Caco-2 (cell line): ENCODE results near the gene ARHGEF28. TPM values are rescaled to one million over a fixed set of nuclear protein-coding genes. Genes with fewer than 3 reads are reported as not detected.

Experiments
- BruUV-seq: library from RNA; stranded (reverse); fragments of 400-500 nt; replicated peaks from 2 replicates; lab custom pipeline; 2021; lab: Mats Ljungman, UMichigan
- CTCF ChIA-PET: fragments of 300-600 bp; sonication (Branson Sonifier 250); formaldehyde crosslinking; loops from one replicate; lab custom pipeline; 2022; ENCODE audit warnings: antibody characterized with exemption; lab: Charles Lee
- POLR2A ChIA-PET: fragments of 300-600 bp; sonication (Branson Sonifier 250); formaldehyde crosslinking; loops from one replicate; lab custom pipeline; 2022; ENCODE audit warnings: antibody characterized with exemption; lab: Charles Lee
- DNase-seq, 2 experiments: peaks; one replicate each; pipeline versions ENCODE4 v3.0.0 to v3.0.0-alpha.2; 2020 to 2022
- H3K27me3 ChIP-seq: replicated peaks from 2 replicates; pipeline ENCODE4 v1.6.0; 2011; ENCODE audit warnings: low read length; ENCODE audit not compliant: control insufficient read depth, insufficient read depth
- H3K36me3 ChIP-seq: 2 replicates; pipeline ENCODE4 v1.5.1; 2011; ENCODE audit warnings: low read length; ENCODE audit not compliant: control insufficient read depth, insufficient read depth
- H3K4me1 ChIP-seq: fragments of 250-450 bp; sonication (Bioruptor Pico); 2 replicates; pipeline ENCODE4 v1.5.1; 2020; ENCODE audit warnings: mild to moderate bottlenecking
- H3K4me3 ChIP-seq: 2 replicates; pipeline ENCODE4 v1.5.1; 2011; ENCODE audit warnings: low read depth, mild to moderate bottlenecking, control low read depth, low read length
- H3K9me3 ChIP-seq: fragments of 250-450 bp; sonication (Bioruptor Pico); 2 replicates; pipeline ENCODE4 v1.5.1; 2020; ENCODE audit warnings: mild to moderate bottlenecking, moderate library complexity
- H3K27ac Mint-ChIP-seq: one replicate; pipeline ENCODE4 v1.8.0; 2022; ENCODE audit warnings: mixed read lengths; ENCODE audit not compliant: unreplicated experiment
- H3K27me3 Mint-ChIP-seq: one replicate; pipeline ENCODE4 v1.8.0; 2022; ENCODE audit warnings: mixed read lengths; ENCODE audit not compliant: insufficient read depth, unreplicated experiment
- H3K36me3 Mint-ChIP-seq: one replicate; pipeline ENCODE4 v1.8.0; 2022; ENCODE audit warnings: mild to moderate bottlenecking, mixed read lengths; ENCODE audit not compliant: insufficient read depth, unreplicated experiment
- H3K4me1 Mint-ChIP-seq: one replicate; pipeline ENCODE4 v1.8.0; 2022; ENCODE audit warnings: low read depth, mixed read lengths; ENCODE audit not compliant: unreplicated experiment
- H3K4me3 Mint-ChIP-seq: one replicate; pipeline ENCODE4 v1.8.0; 2022; ENCODE audit warnings: mild to moderate bottlenecking, moderate library complexity, mixed read lengths; ENCODE audit not compliant: unreplicated experiment
- H3K9me3 Mint-ChIP-seq: one replicate; pipeline ENCODE4 v1.8.0; 2022; ENCODE audit warnings: mixed read lengths; ENCODE audit not compliant: unreplicated experiment
- intact Hi-C: fragments of 100-400 bp; cut with micrococcal nuclease; formaldehyde crosslinking; loops from one replicate; pipeline ENCODE4 v1.10.0; 2022; ENCODE audit not compliant: unreplicated experiment
- total RNA-seq: library from RNA; stranded (reverse); gene quantifications from 2 replicates; pipeline ENCODE4 v1.2.3, GENCODE V29; 2022
- TF ChIP-seq, protein P1 (sequence below), 2 experiments: fragments of 200-600 bp in 1 of 2; IDR thresholded peaks; 1 replicate in 1 of 2; 2 replicates in 1 of 2; pipeline versions ENCODE4 v1.5.1 to v1.8.0; 2011 to 2022; ENCODE audit warnings: antibody characterized with exemption in 1 of 2, control low read depth in 1 of 2, inconsistent platforms in 1 of 2, low read depth in 1 of 2, low read length in 1 of 2, mild to moderate bottlenecking in 1 of 2, moderate library complexity in 1 of 2; ENCODE audit not compliant: insufficient read depth in 1 of 2, severe bottlenecking in 1 of 2, unreplicated experiment in 1 of 2

ARHGEF28 gene
- total RNA-seq, 1 experiment from 2014 or later, result 4.6 TPM

DNA sequence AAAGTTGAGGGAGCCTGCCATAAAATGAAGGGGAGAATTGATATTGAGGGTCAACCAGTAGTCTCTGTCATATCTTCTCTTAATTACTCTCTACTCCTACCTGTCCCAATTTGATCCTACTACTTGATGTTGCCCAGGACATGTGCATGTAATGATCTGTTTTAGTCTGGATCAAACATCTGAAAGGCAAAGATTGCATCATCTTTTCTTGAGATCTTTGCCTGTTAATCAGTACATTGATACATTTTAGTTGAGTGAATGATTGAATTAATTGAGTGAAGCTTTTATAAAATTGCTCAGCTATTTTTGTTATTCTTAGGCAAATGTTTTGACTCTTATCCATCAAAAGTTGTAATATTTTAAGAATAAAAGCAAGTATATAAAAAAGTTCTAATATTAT lies 21.7 kb downstream of the ARHGEF28 start:
- DNase-seq, result no peak
- TF ChIP-seq, protein P1, sequence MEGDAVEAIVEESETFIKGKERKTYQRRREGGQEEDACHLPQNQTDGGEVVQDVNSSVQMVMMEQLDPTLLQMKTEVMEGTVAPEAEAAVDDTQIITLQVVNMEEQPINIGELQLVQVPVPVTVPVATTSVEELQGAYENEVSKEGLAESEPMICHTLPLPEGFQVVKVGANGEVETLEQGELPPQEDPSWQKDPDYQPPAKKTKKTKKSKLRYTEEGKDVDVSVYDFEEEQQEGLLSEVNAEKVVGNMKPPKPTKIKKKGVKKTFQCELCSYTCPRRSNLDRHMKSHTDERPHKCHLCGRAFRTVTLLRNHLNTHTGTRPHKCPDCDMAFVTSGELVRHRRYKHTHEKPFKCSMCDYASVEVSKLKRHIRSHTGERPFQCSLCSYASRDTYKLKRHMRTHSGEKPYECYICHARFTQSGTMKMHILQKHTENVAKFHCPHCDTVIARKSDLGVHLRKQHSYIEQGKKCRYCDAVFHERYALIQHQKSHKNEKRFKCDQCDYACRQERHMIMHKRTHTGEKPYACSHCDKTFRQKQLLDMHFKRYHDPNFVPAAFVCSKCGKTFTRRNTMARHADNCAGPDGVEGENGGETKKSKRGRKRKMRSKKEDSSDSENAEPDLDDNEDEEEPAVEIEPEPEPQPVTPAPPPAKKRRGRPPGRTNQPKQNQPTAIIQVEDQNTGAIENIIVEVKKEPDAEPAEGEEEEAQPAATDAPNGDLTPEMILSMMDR (IDR thresholded peaks at IDR 0.05; ENCODE audit: insufficient read depth in 1 of 2, low read depth in 1 of 2, low read length in 1 of 2, severe bottlenecking in 1 of 2, unreplicated experiment in 1 of 2), result no peak
- Histone ChIP-seq H3K27me3 (no peaks in the 10 kb centered on the region), H3K36me3 (no peaks in the 10 kb centered on the region), H3K9me3 (no peaks in the 10 kb centered on the region), H3K4me1 (no peaks in the 10 kb centered on the region), H3K4me3 (no peak overlapping the region)
- ChIA-PET CTCF (no interaction called here), POLR2A (no interaction called here)
- Mint-ChIP-seq H3K9me3 (no peaks in the 10 kb centered on the region), H3K27ac (no peak overlapping the region), H3K27me3 (peaks cover 16% of the 10 kb centered on the region), H3K36me3 (no peaks in the 10 kb centered on the region), H3K4me3 (no peak overlapping the region), H3K4me1 (peaks cover 7% of the 10 kb centered on the region)
- BruUV-seq, result no TSS peak
- intact Hi-C loops, result no loop called here

DNA sequence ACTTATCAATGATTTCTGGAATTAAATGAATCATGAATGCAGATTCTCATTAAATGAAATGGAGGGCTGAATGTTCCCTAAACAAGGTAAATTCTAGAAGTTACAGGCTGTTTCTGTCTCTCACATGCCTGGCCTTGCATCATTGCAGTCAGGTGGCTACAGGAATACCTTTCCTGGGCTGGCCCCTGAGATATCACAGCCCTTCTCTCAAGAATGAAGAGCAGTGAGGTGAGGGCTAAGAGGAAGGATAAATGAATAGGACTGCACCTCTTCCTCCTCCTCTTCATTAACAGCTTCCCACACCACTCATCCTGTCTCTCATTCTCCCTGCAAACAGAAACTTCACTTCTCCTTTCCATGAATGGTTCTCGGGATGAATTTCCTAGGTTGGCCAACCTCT lies 22.5 kb downstream of the ARHGEF28 start:
- ChIA-PET CTCF (no interaction called here), POLR2A (no interaction called here)
- DNase-seq, result no peak
- no peaks in the 10 kb centered on the region for H3K9me3 ChIP-seq
- intact Hi-C loops, result no loop called here
- BruUV-seq, result no TSS peak
- Mint-ChIP-seq H3K4me3 (no peak overlapping the region), H3K27me3 (peaks cover 16% of the 10 kb centered on the region), H3K9me3 (no peaks in the 10 kb centered on the region), H3K4me1 (peaks cover 7% of the 10 kb centered on the region), H3K36me3 (no peaks in the 10 kb centered on the region), H3K27ac (no peak overlapping the region)
- no peak overlapping the region for H3K4me3 ChIP-seq
- TF ChIP-seq, protein P1 (IDR thresholded peaks at IDR 0.05; ENCODE audit: insufficient read depth in 1 of 2, low read depth in 1 of 2, low read length in 1 of 2, severe bottlenecking in 1 of 2, unreplicated experiment in 1 of 2), result no peak
- H3K27me3 ChIP-seq, result no peaks in the 10 kb centered on the region
- H3K36me3 ChIP-seq, result no peaks in the 10 kb centered on the region
- no peaks in the 10 kb centered on the region for H3K4me1 ChIP-seq

DNA sequence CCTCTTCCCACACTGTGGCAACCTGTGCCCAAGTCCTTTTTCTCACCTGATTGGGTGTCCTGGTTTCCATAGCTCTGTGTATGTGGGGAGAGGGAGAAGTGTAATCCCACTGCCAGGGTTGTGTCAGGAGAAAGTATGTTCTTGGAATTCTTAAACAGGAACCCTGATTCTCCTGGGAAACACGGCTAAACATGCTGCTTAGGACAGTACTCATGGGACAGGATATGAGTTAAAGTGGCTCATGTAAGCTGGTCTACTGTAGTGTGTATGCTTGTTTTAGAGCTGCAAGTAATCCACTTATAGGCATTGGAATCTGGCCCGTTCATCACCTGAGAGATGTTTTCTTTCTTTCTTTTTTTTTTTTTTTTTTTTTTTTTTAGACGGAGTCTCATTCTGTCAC lies 23.9 kb downstream of the ARHGEF28 start:
- no peak overlapping the region for H3K4me3 ChIP-seq
- no peaks in the 10 kb centered on the region for H3K9me3 ChIP-seq
- Mint-ChIP-seq H3K27ac (no peak overlapping the region), H3K4me3 (no peak overlapping the region), H3K27me3 (peaks cover 13% of the 10 kb centered on the region), H3K36me3 (no peaks in the 10 kb centered on the region), H3K9me3 (no peaks in the 10 kb centered on the region), H3K4me1 (peaks cover 7% of the 10 kb centered on the region)
- no peaks in the 10 kb centered on the region for H3K27me3 ChIP-seq
- TF ChIP-seq, protein P1 (IDR thresholded peaks at IDR 0.05; ENCODE audit: insufficient read depth in 1 of 2, low read depth in 1 of 2, low read length in 1 of 2, severe bottlenecking in 1 of 2, unreplicated experiment in 1 of 2), result no peak
- DNase-seq, result no peak
- POLR2A ChIA-PET, result no interaction called here
- BruUV-seq, result no TSS peak
- intact Hi-C loops, result no loop called here
- H3K36me3 ChIP-seq, result no peaks in the 10 kb centered on the region
- CTCF ChIA-PET, result no interaction called here
- no peaks in the 10 kb centered on the region for H3K4me1 ChIP-seq
